Activated naive CD8-positive, alpha-beta T cell treated with anti-CD3 and anti-CD28 coated beads, Interleukin-2, amount 50 U/mL, for 24 hours (primary cell): Measurements from ENCODE around the gene COL7A1.
"Not testable (repeated sequence)": the region's sequence is repeated elsewhere in the genome, so short reads cannot be mapped to it uniquely, and the experiment has no call there.

Experiments
- ATAC-seq: fragments of 150-1000 bp; cut with Tn5 transposase; one replicate; pipeline ENCODE4 v1.10.0; 2021
- DNase-seq: peaks from one replicate; pipeline ENCODE4 v3.0.0; 2021
- H3K27ac Mint-ChIP-seq: one replicate; pipeline ENCODE4 v1.8.0; 2021; ENCODE audit warnings: mild to moderate bottlenecking, mixed read lengths
- H3K27me3 Mint-ChIP-seq: one replicate; pipeline ENCODE4 v1.8.0; 2021; ENCODE audit warnings: mixed read lengths
- H3K36me3 Mint-ChIP-seq: one replicate; pipeline ENCODE4 v1.8.0; 2021; ENCODE audit warnings: low read depth, mixed read lengths
- H3K4me1 Mint-ChIP-seq: one replicate; pipeline ENCODE4 v1.8.0; 2021; ENCODE audit warnings: mixed read lengths
- H3K4me3 Mint-ChIP-seq: one replicate; pipeline ENCODE4 v1.8.0; 2021; ENCODE audit warnings: mild to moderate bottlenecking, moderate library complexity, mixed read lengths
- H3K9me3 Mint-ChIP-seq: one replicate; pipeline ENCODE4 v1.8.0; 2021; ENCODE audit warnings: mixed read lengths

Gene COL7A1

GRCh38 chr3:48553886-48554845 is 41.0 kb downstream of the COL7A1 start:
- Mint-ChIP-seq H3K4me3 (no peak overlapping the region), H3K9me3 (no peaks in the 10 kb centered on the region), H3K36me3 (peaks cover 2% of the 10 kb centered on the region), H3K27me3 (no peaks in the 10 kb centered on the region), H3K27ac (no peak overlapping the region), H3K4me1 (peaks cover 22% of the 10 kb centered on the region)
- ATAC-seq (no peak), DNase-seq (no peak)

GRCh38 chr3:48553361-48553760 is 41.8 kb downstream of the COL7A1 start:
- Mint-ChIP-seq H3K36me3 (peaks cover 2% of the 10 kb centered on the region), H3K27me3 (no peaks in the 10 kb centered on the region), H3K4me1 (peaks cover 19% of the 10 kb centered on the region), H3K4me3 (no peak overlapping the region), H3K9me3 (no peaks in the 10 kb centered on the region), H3K27ac (no peak overlapping the region)
- DNase-seq (no peak), ATAC-seq (no peak)

- DNase-seq (no peak), ATAC-seq (no peak)
- Mint-ChIP-seq H3K9me3 (no peaks in the 10 kb centered on the region), H3K27ac (no peak overlapping the region), H3K27me3 (no peaks in the 10 kb centered on the region), H3K4me3 (no peak overlapping the region), H3K36me3 (peaks cover 6% of the 10 kb centered on the region), H3K4me1 (peaks cover 15% of the 10 kb centered on the region)
Measured at GRCh38 chr3:48552111-48552951, 42.8 kb downstream of the COL7A1 start.

- not testable (repeated sequence) for H3K4me1 Mint-ChIP-seq, H3K4me3 Mint-ChIP-seq, H3K27ac Mint-ChIP-seq, ATAC-seq, H3K9me3 Mint-ChIP-seq, H3K27me3 Mint-ChIP-seq, H3K36me3 Mint-ChIP-seq, DNase-seq
Measured at GRCh38 chr3:48551651-48552050, 43.5 kb downstream of the COL7A1 start.

- H3K27ac Mint-ChIP-seq, result no peak overlapping the region
- H3K36me3 Mint-ChIP-seq, result peaks cover 8% of the 10 kb centered on the region
- ATAC-seq, result peak; percentile 94
- H3K27me3 Mint-ChIP-seq, result no peaks in the 10 kb centered on the region
- H3K4me1 Mint-ChIP-seq, result no peaks in the 10 kb centered on the region
- DNase-seq, result peak; percentile 85
- H3K9me3 Mint-ChIP-seq, result no peaks in the 10 kb centered on the region
- no peak overlapping the region for H3K4me3 Mint-ChIP-seq
Measured at GRCh38 chr3:48548729-48549705, 46.1 kb downstream of the COL7A1 start.

GRCh38 chr3:48548126-48548525 is 47.0 kb downstream of the COL7A1 start:
- no peaks in the 10 kb centered on the region for H3K4me1 Mint-ChIP-seq
- no peak for DNase-seq
- H3K27ac Mint-ChIP-seq, result no peak overlapping the region
- no peak for ATAC-seq
- H3K27me3 Mint-ChIP-seq, result no peaks in the 10 kb centered on the region
- H3K4me3 Mint-ChIP-seq, result no peak overlapping the region
- H3K36me3 Mint-ChIP-seq, result peaks cover 13% of the 10 kb centered on the region
- H3K9me3 Mint-ChIP-seq, result no peaks in the 10 kb centered on the region

GRCh38 chr3:48546203-48546829 is 48.8 kb downstream of the COL7A1 start:
- Mint-ChIP-seq H3K4me3 (no peak overlapping the region), H3K4me1 (no peaks in the 10 kb centered on the region), H3K9me3 (no peaks in the 10 kb centered on the region), H3K27ac (no peak overlapping the region), H3K27me3 (no peaks in the 10 kb centered on the region), H3K36me3 (peaks cover 14% of the 10 kb centered on the region)
- DNase-seq, result no peak
- no peak for ATAC-seq

- Mint-ChIP-seq H3K9me3 (no peaks in the 10 kb centered on the region), H3K27me3 (no peaks in the 10 kb centered on the region), H3K27ac (no peak overlapping the region), H3K4me3 (no peak overlapping the region), H3K36me3 (peaks cover 14% of the 10 kb centered on the region), H3K4me1 (no peaks in the 10 kb centered on the region)
- ATAC-seq (no peak), DNase-seq (no peak)
Measured at GRCh38 chr3:48544141-48544540, 51.0 kb downstream of the COL7A1 start.

GRCh38 chr3:48543271-48543866 is 51.8 kb downstream of the COL7A1 start:
- DNase-seq (no peak), ATAC-seq (no peak)
- Mint-ChIP-seq H3K4me1 (no peaks in the 10 kb centered on the region), H3K27me3 (no peaks in the 10 kb centered on the region), H3K27ac (no peak overlapping the region), H3K4me3 (no peak overlapping the region), H3K9me3 (no peaks in the 10 kb centered on the region), H3K36me3 (peaks cover 14% of the 10 kb centered on the region)

- Mint-ChIP-seq H3K4me1 (no peaks in the 10 kb centered on the region), H3K9me3 (no peaks in the 10 kb centered on the region), H3K36me3 (peaks cover 22% of the 10 kb centered on the region), H3K4me3 (no peak overlapping the region), H3K27me3 (no peaks in the 10 kb centered on the region), H3K27ac (no peak overlapping the region)
- DNase-seq (no peak), ATAC-seq (no peak)
Measured at GRCh38 chr3:48538451-48538850, 56.7 kb downstream of the COL7A1 start.

GRCh38 chr3:48536785-48537184 is 58.3 kb downstream of the COL7A1 start:
- Mint-ChIP-seq H3K27me3 (no peaks in the 10 kb centered on the region), H3K36me3 (peaks cover 18% of the 10 kb centered on the region), H3K4me3 (no peak overlapping the region), H3K27ac (no peak overlapping the region), H3K4me1 (no peaks in the 10 kb centered on the region), H3K9me3 (no peaks in the 10 kb centered on the region)
- DNase-seq, result no peak
- no peak for ATAC-seq

- no peak overlapping the region for H3K4me3 Mint-ChIP-seq
- peaks cover 18% of the 10 kb centered on the region for H3K36me3 Mint-ChIP-seq
- no peak for DNase-seq
- no peaks in the 10 kb centered on the region for H3K9me3 Mint-ChIP-seq
- H3K27ac Mint-ChIP-seq, result no peak overlapping the region
- H3K4me1 Mint-ChIP-seq, result no peaks in the 10 kb centered on the region
- H3K27me3 Mint-ChIP-seq, result no peaks in the 10 kb centered on the region
- no peak for ATAC-seq
Measured at GRCh38 chr3:48536116-48536515, 59.0 kb downstream of the COL7A1 start.

- ATAC-seq, result no peak
- H3K27me3 Mint-ChIP-seq, result no peaks in the 10 kb centered on the region
- H3K4me3 Mint-ChIP-seq, result no peak overlapping the region
Measured at GRCh38 chr3:48535578-48535977, 59.6 kb downstream of the COL7A1 start.

More at GRCh38 chr3:48535578-48535977, 59.6 kb downstream of the COL7A1 start:
- Mint-ChIP-seq H3K27ac (no peak overlapping the region), H3K36me3 (peaks cover 18% of the 10 kb centered on the region), H3K4me1 (no peaks in the 10 kb centered on the region), H3K9me3 (no peaks in the 10 kb centered on the region)
- no peak for DNase-seq
